Vagina (tissue), 2 donors: Measurements from ENCODE around the gene MBL2.

ENCODE experiments used
- CTCF ChIP-seq, 3 experiments: fragments of 450-650 bp in 2 of 3; fragments of 200-600 bp in 1 of 3; sonication (generic) in 1 of 3; IDR thresholded peaks; one replicate each; pipeline ENCODE4 v1.5.1; 2017 to 2019; ENCODE audit warnings: antibody characterized with exemption in 3 of 3, mild to moderate bottlenecking in 2 of 3, moderate library complexity in 2 of 3
- POLR2AphosphoS5 ChIP-seq, 2 donors: sonication (generic); formaldehyde crosslinking; IDR thresholded peaks; one replicate each; pipeline ENCODE4 v1.9.0; 2017; ENCODE audit warnings: antibody characterized with exemption in 2 of 2, mild to moderate bottlenecking in 2 of 2, low read depth in 1 of 2; ENCODE audit not compliant: insufficient read depth in 1 of 2

- TF ChIP-seq CTCF (IDR thresholded peaks at IDR 0.05) (no peak), POLR2AphosphoS5 (IDR thresholded peaks at IDR 0.05; ENCODE audit: insufficient read depth in 1 of 2, low read depth in 1 of 2) (no peak)
Observed at GRCh38 chr10:52757773-52758172, 14.8 kb downstream of the MBL2 start.
